Activated CD4-positive, alpha-beta T cell treated with anti-CD3 and anti-CD28 coated beads for 24 hours (primary cell): ENCODE measurements around the gene PID1.
"Not testable (repeated sequence)": the region's sequence is repeated elsewhere in the genome, so short reads cannot be mapped to it uniquely, and the experiment has no call there.

Experiments used
- DNase-seq, 2 donors: peaks; one replicate each; pipeline ENCODE4 v3.0.0-alpha.2; 2020; ENCODE audit warnings: low read depth in 2 of 2

PID1 gene

GRCh38 chr2:229111744-229112143 is 159.3 kb downstream of the PID1 start:
- DNase-seq, result no peak

- DNase-seq, result no peak
Observed at GRCh38 chr2:229109195-229109594, 161.9 kb downstream of the PID1 start.

- DNase-seq, result no peak
Observed at GRCh38 chr2:229107601-229108000, 163.5 kb downstream of the PID1 start.

- no peak for DNase-seq
Observed at GRCh38 chr2:229104974-229105387, 166.1 kb downstream of the PID1 start.

- no peak for DNase-seq
Observed at GRCh38 chr2:229104025-229104424, 167.1 kb downstream of the PID1 start.

GRCh38 chr2:229101314-229101713 is 169.8 kb downstream of the PID1 start:
- no peak for DNase-seq

- no peak for DNase-seq
Observed at GRCh38 chr2:229099231-229099630, 171.9 kb downstream of the PID1 start.

- no peak for DNase-seq
Observed at GRCh38 chr2:229098801-229099200, 172.3 kb downstream of the PID1 start.

- DNase-seq, result no peak
Observed at GRCh38 chr2:229096409-229097066, 174.5 kb downstream of the PID1 start.

GRCh38 chr2:229095472-229095871 is 175.6 kb downstream of the PID1 start:
- no peak for DNase-seq

- no peak for DNase-seq
Observed at GRCh38 chr2:229090225-229090624, 180.9 kb downstream of the PID1 start.

GRCh38 chr2:229089776-229090175 is 181.3 kb downstream of the PID1 start:
- no peak for DNase-seq

- DNase-seq, result no peak
Observed at GRCh38 chr2:229088966-229089700, 182.0 kb downstream of the PID1 start.

GRCh38 chr2:229088517-229088913 is 182.6 kb downstream of the PID1 start:
- DNase-seq, result no peak

GRCh38 chr2:229087843-229088516 is 183.1 kb downstream of the PID1 start:
- DNase-seq, result no peak

GRCh38 chr2:229087267-229087666 is 183.8 kb downstream of the PID1 start:
- DNase-seq, result no peak

GRCh38 chr2:229085439-229085838 is 185.6 kb downstream of the PID1 start:
- DNase-seq, result no peak

GRCh38 chr2:229084447-229084846 is 186.6 kb downstream of the PID1 start:
- no peak for DNase-seq

GRCh38 chr2:229083606-229084340 is 187.3 kb downstream of the PID1 start:
- no peak for DNase-seq

GRCh38 chr2:229081411-229081810 is 189.7 kb downstream of the PID1 start:
- DNase-seq, result no peak

GRCh38 chr2:229080172-229080571 is 190.9 kb downstream of the PID1 start:
- no peak for DNase-seq

- not testable (repeated sequence) for DNase-seq
Observed at GRCh38 chr2:229076886-229077285, 194.2 kb downstream of the PID1 start.
